ENCODE measurements around the gene ELSPBP1. TPM values are rescaled to one million over a fixed set of nuclear protein-coding genes. Genes with fewer than 3 reads are reported as not detected.

The ELSPBP1 gene
- total and polyA plus RNA-seq, 2 donors (not counting 3 experiments of a cell fraction or from before 2014, with no cell fraction given), result not detected

DNA sequence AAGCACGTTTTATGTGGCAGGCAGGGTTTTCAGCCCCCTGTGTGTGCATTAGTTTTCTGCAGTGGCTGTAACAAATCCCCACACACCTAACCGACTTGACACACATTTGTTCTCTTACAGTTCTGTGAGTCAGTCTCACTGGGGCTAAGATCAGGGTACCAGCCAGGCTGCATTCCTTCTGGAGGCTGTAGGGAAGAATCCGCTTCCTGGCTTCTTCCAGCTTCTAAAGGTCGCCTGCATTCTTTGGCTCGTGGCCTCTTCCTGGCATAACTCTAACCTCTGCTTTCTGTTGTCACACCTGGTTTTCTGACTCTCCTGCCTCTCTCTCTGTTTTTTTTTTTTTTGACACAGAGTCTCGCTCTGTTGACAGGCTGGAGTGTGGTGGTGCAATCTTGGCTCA is 6.4 kb downstream of the ELSPBP1 start:
- Histone ChIP-seq H3K4me3 (replicated peaks in 1 of 3; ENCODE audit: insufficient read depth in 1 of 3, low read depth in 1 of 3, low read length in 3 of 3) (no peak overlapping the region), H2AFZ (ENCODE audit: low read depth, low read length) (no peak overlapping the region), H3K36me3 (ENCODE audit: control insufficient read depth in 2 of 2, extremely low read depth in 1 of 2, insufficient read depth in 2 of 2, low read length in 2 of 2) (no peaks in the 10 kb centered on the region), H3K9me1 (replicated peaks; ENCODE audit: control insufficient read depth, extremely low read depth, insufficient read depth, low read length) (no peaks in the 10 kb centered on the region), H3K27ac (ENCODE audit: insufficient read depth, low read depth, low read length) (no peak overlapping the region), H3K79me2 (ENCODE audit: control insufficient read depth, insufficient read depth, low read length) (no peaks in the 10 kb centered on the region), H3K27me3 (ENCODE audit: control insufficient read depth in 2 of 2, insufficient read depth in 2 of 2, low read length in 2 of 2) (no peaks in the 10 kb centered on the region), H4K20me1 (replicated peaks; ENCODE audit: control insufficient read depth, extremely low read depth, insufficient read depth, low read length) (no peaks in the 10 kb centered on the region), H3K4me1 (ENCODE audit: control insufficient read depth, extremely low read depth, insufficient read depth, low read length) (no peaks in the 10 kb centered on the region), H3K4me2 (ENCODE audit: insufficient read depth, low read length) (no peak overlapping the region), H3K9me3 (replicated peaks; ENCODE audit: control insufficient read depth, insufficient read depth, low read length) (no peaks in the 10 kb centered on the region), H3K9ac (replicated peaks; ENCODE audit: extremely low read depth, insufficient read depth, low read length) (no peak overlapping the region)
- dilution Hi-C loops (cut with MboI; ENCODE audit: extremely low pct_ligation_motif_present, low sequenced_read_pairs), result no loop called here
- ChIA-PET CTCF (interaction anchor here (1.2 kb wide), 1 partner anchor 12 kb away, joined by 3 read pairs; no protein-coding TSS in a partner anchor), POLR2A (no interaction called here)
- intact Hi-C loops (cut with micrococcal nuclease), result no loop called here
- FAIRE-seq (no peak), DNase-seq (ENCODE audit: low read depth, low spot score) (no peak)
- TF ChIP-seq, protein P1, sequence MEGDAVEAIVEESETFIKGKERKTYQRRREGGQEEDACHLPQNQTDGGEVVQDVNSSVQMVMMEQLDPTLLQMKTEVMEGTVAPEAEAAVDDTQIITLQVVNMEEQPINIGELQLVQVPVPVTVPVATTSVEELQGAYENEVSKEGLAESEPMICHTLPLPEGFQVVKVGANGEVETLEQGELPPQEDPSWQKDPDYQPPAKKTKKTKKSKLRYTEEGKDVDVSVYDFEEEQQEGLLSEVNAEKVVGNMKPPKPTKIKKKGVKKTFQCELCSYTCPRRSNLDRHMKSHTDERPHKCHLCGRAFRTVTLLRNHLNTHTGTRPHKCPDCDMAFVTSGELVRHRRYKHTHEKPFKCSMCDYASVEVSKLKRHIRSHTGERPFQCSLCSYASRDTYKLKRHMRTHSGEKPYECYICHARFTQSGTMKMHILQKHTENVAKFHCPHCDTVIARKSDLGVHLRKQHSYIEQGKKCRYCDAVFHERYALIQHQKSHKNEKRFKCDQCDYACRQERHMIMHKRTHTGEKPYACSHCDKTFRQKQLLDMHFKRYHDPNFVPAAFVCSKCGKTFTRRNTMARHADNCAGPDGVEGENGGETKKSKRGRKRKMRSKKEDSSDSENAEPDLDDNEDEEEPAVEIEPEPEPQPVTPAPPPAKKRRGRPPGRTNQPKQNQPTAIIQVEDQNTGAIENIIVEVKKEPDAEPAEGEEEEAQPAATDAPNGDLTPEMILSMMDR (IDR thresholded peaks at IDR 0.05; ENCODE audit: extremely low read depth in 1 of 2, insufficient read depth in 1 of 2, low read depth in 1 of 2, low read length in 2 of 2), result no peak
- TF ChIP-seq, protein P2, sequence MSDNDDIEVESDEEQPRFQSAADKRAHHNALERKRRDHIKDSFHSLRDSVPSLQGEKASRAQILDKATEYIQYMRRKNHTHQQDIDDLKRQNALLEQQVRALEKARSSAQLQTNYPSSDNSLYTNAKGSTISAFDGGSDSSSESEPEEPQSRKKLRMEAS (IDR thresholded peaks at IDR 0.05; ENCODE audit: insufficient read depth, insufficient read length), result no peak
- no peak for TF ChIP-seq GATA2 (IDR thresholded peaks at IDR 0.05; ENCODE audit: insufficient read depth, insufficient read length, low read depth, low read length)
- TF ChIP-seq MYC (IDR thresholded peaks at IDR 0.05; ENCODE audit: low read depth, low read length), result no peak
- no TSS peak for BruUV-seq (replicated peaks)

DNA sequence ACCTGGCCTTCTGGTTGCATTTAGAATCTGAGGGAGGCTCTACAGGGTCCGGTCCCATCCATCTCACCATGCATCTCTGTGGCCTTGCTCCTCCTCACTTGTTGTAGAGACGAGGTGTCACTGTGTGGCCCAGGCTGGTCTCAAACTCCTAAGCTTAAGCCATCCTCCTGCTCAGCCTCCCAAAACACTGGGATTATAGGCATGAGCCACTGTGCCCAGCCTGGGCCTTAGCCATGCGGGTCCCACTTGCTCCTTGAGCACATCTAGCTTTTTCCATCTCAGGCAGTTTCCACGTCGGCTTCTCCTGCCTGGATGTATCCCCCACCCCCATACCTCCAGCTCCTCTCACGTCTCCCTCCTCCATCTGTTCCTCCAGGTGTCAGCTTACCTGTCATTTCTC is 9.8 kb downstream of the ELSPBP1 start:
- Histone ChIP-seq H3K36me3 (ENCODE audit: control insufficient read depth in 2 of 2, extremely low read depth in 1 of 2, insufficient read depth in 2 of 2, low read length in 2 of 2) (no peaks in the 10 kb centered on the region), H3K27ac (ENCODE audit: insufficient read depth, low read depth, low read length) (no peak overlapping the region), H3K4me3 (replicated peaks in 1 of 3; ENCODE audit: insufficient read depth in 1 of 3, low read depth in 1 of 3, low read length in 3 of 3) (no peak overlapping the region), H3K27me3 (ENCODE audit: control insufficient read depth in 2 of 2, insufficient read depth in 2 of 2, low read length in 2 of 2) (no peaks in the 10 kb centered on the region), H3K9me3 (replicated peaks; ENCODE audit: control insufficient read depth, insufficient read depth, low read length) (no peaks in the 10 kb centered on the region), H2AFZ (ENCODE audit: low read depth, low read length) (no peak overlapping the region), H3K4me2 (ENCODE audit: insufficient read depth, low read length) (no peak overlapping the region), H3K9ac (replicated peaks; ENCODE audit: extremely low read depth, insufficient read depth, low read length) (no peak overlapping the region), H3K4me1 (ENCODE audit: control insufficient read depth, extremely low read depth, insufficient read depth, low read length) (no peaks in the 10 kb centered on the region), H3K9me1 (replicated peaks; ENCODE audit: control insufficient read depth, extremely low read depth, insufficient read depth, low read length) (no peaks in the 10 kb centered on the region), H3K79me2 (ENCODE audit: control insufficient read depth, insufficient read depth, low read length) (no peaks in the 10 kb centered on the region), H4K20me1 (replicated peaks; ENCODE audit: control insufficient read depth, extremely low read depth, insufficient read depth, low read length) (no peaks in the 10 kb centered on the region)
- no peak for TF ChIP-seq JUN (IDR thresholded peaks at IDR 0.05; ENCODE audit: borderline replicate concordance, insufficient read depth, insufficient read length, low read depth)
- TF ChIP-seq FOS (IDR thresholded peaks at IDR 0.05; ENCODE audit: borderline replicate concordance, insufficient read depth, low read length), result no peak
- no peak for TF ChIP-seq POLR2AphosphoS5 (IDR thresholded peaks at IDR 0.05; ENCODE audit: insufficient read depth, low read depth, low read length)
- TF ChIP-seq, protein P1 (IDR thresholded peaks at IDR 0.05; ENCODE audit: extremely low read depth in 1 of 2, insufficient read depth in 1 of 2, low read depth in 1 of 2, low read length in 2 of 2), result no peak
- intact Hi-C loops (cut with micrococcal nuclease), result no loop called here
- CTCF ChIA-PET, result no interaction called here
- dilution Hi-C loops (cut with MboI; ENCODE audit: extremely low pct_ligation_motif_present, low sequenced_read_pairs), result no loop called here
- DNase-seq (ENCODE audit: low read depth, low spot score) (no peak), FAIRE-seq (no peak)
- POLR2A ChIA-PET, result no interaction called here
- no TSS peak for BruUV-seq (replicated peaks)

All from endothelial cell of umbilical vein (primary cell).